Body of pancreas (tissue), 4 donors: ENCODE data around the gene HRG.

ENCODE experiments used
- POLR2A ChIP-seq, 3 donors: fragments of 450-650 bp; IDR thresholded peaks; one replicate each; pipeline ENCODE4 v1.6.1; 2016; ENCODE audit warnings: antibody characterized with exemption in 3 of 3, mild to moderate bottlenecking in 2 of 3
- TF ChIP-seq, protein P1 (sequence below), 7 experiments: fragments of 450-650 bp in 4 of 7; fragments of 200-600 bp in 3 of 7; sonication (generic) in 3 of 7; IDR thresholded peaks; one replicate each; pipeline ENCODE4 v1.5.1; 2016 to 2019; ENCODE audit warnings: antibody characterized with exemption in 7 of 7

DNA sequence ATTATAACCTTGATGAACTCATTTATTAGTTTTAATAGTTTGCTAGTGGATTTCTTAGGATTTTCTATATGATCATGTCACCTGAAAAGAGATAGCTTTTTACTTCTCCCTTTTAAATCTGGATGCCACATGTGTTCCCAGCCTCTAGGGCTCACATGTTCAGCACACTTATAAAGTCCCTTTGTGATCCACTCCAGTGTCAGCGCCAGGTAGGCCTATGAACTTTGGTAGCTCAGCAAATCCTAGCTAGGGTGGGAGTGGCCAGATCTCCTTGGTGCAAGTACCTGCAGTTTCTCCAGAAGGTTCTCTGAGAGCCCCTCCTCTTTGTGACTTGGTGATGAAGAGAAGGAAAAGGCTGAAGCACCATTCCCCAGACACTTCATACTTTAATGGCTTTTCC lies 17.0 kb upstream of the HRG start:
- TF ChIP-seq POLR2A (IDR thresholded peaks at IDR 0.05) = no peak
- TF ChIP-seq, protein P1, sequence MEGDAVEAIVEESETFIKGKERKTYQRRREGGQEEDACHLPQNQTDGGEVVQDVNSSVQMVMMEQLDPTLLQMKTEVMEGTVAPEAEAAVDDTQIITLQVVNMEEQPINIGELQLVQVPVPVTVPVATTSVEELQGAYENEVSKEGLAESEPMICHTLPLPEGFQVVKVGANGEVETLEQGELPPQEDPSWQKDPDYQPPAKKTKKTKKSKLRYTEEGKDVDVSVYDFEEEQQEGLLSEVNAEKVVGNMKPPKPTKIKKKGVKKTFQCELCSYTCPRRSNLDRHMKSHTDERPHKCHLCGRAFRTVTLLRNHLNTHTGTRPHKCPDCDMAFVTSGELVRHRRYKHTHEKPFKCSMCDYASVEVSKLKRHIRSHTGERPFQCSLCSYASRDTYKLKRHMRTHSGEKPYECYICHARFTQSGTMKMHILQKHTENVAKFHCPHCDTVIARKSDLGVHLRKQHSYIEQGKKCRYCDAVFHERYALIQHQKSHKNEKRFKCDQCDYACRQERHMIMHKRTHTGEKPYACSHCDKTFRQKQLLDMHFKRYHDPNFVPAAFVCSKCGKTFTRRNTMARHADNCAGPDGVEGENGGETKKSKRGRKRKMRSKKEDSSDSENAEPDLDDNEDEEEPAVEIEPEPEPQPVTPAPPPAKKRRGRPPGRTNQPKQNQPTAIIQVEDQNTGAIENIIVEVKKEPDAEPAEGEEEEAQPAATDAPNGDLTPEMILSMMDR (IDR thresholded peaks at IDR 0.05) = no peak
